BE2C (cell line): ENCODE data around the gene PEX3.

Experiments used
- DNase-seq: peaks from one replicate; pipeline ENCODE4 v3.0.0-alpha.2; 2020
- H3K27me3 ChIP-seq: fragments of 250-450 bp; sonication (Bioruptor Pico); 2 replicates; pipeline ENCODE4 v1.5.1; 2020; ENCODE audit warnings: mild to moderate bottlenecking
- H3K36me3 ChIP-seq: fragments of 250-450 bp; sonication (Bioruptor Pico); 2 replicates; pipeline ENCODE4 v1.5.1; 2020; ENCODE audit warnings: mild to moderate bottlenecking
- H3K4me1 ChIP-seq: fragments of 250-450 bp; sonication (Bioruptor Pico); 2 replicates; pipeline ENCODE4 v1.5.1; 2020
- H3K4me3 ChIP-seq: 2 replicates; pipeline ENCODE4 v1.5.1; 2011; ENCODE audit warnings: low read depth, low read length
- H3K9me3 ChIP-seq: fragments of 250-450 bp; sonication (Bioruptor Pico); 2 replicates; pipeline ENCODE4 v1.5.1; 2020
- CTCF ChIP-seq: IDR thresholded peaks from 2 replicates; pipeline ENCODE4 v1.5.1; 2012; ENCODE audit warnings: mild to moderate bottlenecking, low read depth, low read length

The PEX3 gene

GRCh38 chr6:143406673-143407072 is 43.9 kb upstream of the PEX3 start:
- H3K4me3 ChIP-seq, result no peak overlapping the region
- no peaks in the 10 kb centered on the region for H3K9me3 ChIP-seq
- DNase-seq, result no peak
- H3K36me3 ChIP-seq, result no peaks in the 10 kb centered on the region
- TF ChIP-seq CTCF, result no peak
- H3K27me3 ChIP-seq, result no peaks in the 10 kb centered on the region
- no peaks in the 10 kb centered on the region for H3K4me1 ChIP-seq

DNA sequence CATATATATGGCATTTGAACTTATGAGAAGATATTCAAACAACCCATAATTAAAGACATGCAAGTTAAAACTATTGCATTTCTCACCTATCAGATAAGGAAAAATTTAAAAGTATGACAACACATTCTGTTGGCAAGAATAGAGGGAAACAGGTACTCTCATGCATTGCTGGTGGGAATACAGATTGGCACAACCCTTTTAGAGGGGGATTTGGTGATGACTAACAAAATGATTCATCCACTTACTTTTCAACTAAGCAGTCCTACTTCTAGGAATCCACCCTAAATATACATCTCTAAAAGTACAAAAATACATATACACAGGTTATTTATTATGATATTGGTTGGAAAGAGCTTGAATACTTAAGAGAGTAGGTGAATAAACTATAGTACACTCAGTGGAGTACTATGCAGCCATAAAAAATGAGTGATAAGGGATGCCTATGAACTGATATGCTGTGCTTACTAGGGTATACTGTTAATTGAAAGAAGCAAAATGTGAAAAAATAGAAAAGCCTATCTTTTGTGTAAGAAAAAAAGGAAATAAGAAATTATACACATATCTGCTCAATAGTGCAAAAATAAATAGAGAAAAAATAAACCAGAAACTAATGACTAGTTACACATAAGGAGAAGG is 42.3 kb upstream of the PEX3 start:
- Histone ChIP-seq H3K4me3 (no peak overlapping the region), H3K27me3 (no peaks in the 10 kb centered on the region), H3K4me1 (no peaks in the 10 kb centered on the region), H3K9me3 (no peaks in the 10 kb centered on the region), H3K36me3 (no peaks in the 10 kb centered on the region)
- TF ChIP-seq CTCF, result no peak
- no peak for DNase-seq

DNA sequence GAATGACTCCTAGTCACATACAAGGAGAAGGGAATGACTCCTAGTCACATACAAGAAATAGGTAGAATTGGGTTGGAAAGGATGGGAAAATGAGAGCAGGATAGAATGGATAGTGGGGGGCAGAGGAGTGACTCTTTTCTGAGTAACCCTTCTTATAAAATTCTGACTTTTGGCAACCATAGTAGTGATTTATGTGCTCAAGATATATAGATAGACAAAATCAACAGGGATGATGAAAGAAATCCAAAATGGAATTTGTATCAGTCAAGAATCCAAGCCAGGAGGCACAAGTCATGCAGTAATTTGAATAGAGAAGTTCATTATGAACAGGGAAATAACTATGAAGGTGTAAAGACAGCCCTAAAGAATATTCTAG is 41.8 kb upstream of the PEX3 start:
- Histone ChIP-seq H3K4me3 (no peak overlapping the region), H3K27me3 (no peaks in the 10 kb centered on the region), H3K36me3 (no peaks in the 10 kb centered on the region), H3K9me3 (no peaks in the 10 kb centered on the region), H3K4me1 (no peaks in the 10 kb centered on the region)
- DNase-seq, result no peak
- TF ChIP-seq CTCF, result no peak

GRCh38 chr6:143410859-143411270 is 39.7 kb upstream of the PEX3 start:
- no peaks in the 10 kb centered on the region for H3K27me3 ChIP-seq
- H3K4me3 ChIP-seq, result no peak overlapping the region
- TF ChIP-seq CTCF, result no peak
- H3K4me1 ChIP-seq, result no peaks in the 10 kb centered on the region
- no peaks in the 10 kb centered on the region for H3K36me3 ChIP-seq
- no peaks in the 10 kb centered on the region for H3K9me3 ChIP-seq
- DNase-seq, result no peak

GRCh38 chr6:143414769-143415168 is 35.8 kb upstream of the PEX3 start:
- H3K36me3 ChIP-seq, result no peaks in the 10 kb centered on the region
- no peak for DNase-seq
- H3K9me3 ChIP-seq, result no peaks in the 10 kb centered on the region
- H3K4me3 ChIP-seq, result no peak overlapping the region
- no peaks in the 10 kb centered on the region for H3K4me1 ChIP-seq
- TF ChIP-seq CTCF, result no peak
- no peaks in the 10 kb centered on the region for H3K27me3 ChIP-seq

- no peak for TF ChIP-seq CTCF
- no peaks in the 10 kb centered on the region for H3K9me3 ChIP-seq
- H3K36me3 ChIP-seq, result no peaks in the 10 kb centered on the region
- no peaks in the 10 kb centered on the region for H3K4me1 ChIP-seq
- H3K4me3 ChIP-seq, result no peak overlapping the region
- H3K27me3 ChIP-seq, result no peaks in the 10 kb centered on the region
- DNase-seq, result no peak
These were observed 31.1 kb upstream of the PEX3 start for GRCh38 chr6:143419526-143419925.
